ENCODE results near the gene UBC. TPM values are rescaled to one million over a fixed set of nuclear protein-coding genes. Genes with fewer than 3 reads are reported as not detected.

The UBC gene
- total and polyA plus RNA-seq, 9 of the 15 experiments (the other 6 are each of a cell fraction or from before 2014, with no cell fraction given), result 533 to 1,153 (median 813) TPM

- TF ChIP-seq SMC3 (conservative IDR thresholded peaks at IDR 0.05; ENCODE audit: insufficient read depth, low read depth, low read length) (no peak), KAT8 (IDR thresholded peaks at IDR 0.05; ENCODE audit: low read depth) (no peak), ETV5 (CRISPR knock-in tag; IDR thresholded peaks at IDR 0.05; ENCODE audit: low read depth) (no peak; the same call in none of the 2 replicates), ADNP (tag; IDR thresholded peaks at IDR 0.05) (no peak), ATF3 (IDR thresholded peaks at IDR 0.05) (peak; percentile 91), ATF3 (CRISPR knock-in tag; conservative IDR thresholded peaks at IDR 0.05) (peak; percentile 96), NR2C2 (CRISPR knock-in tag; IDR thresholded peaks at IDR 0.05) (no peak; the same call in 1 of the 2 replicates), NR2C2 (tag; IDR thresholded peaks at IDR 0.05) (peak; percentile 85), NR2F6 (CRISPR knock-in tag; IDR thresholded peaks at IDR 0.05) (no peak), ZNF239 (CRISPR knock-in tag; IDR thresholded peaks at IDR 0.05) (no peak; the same call in 1 of the 2 replicates), ZZZ3 (IDR thresholded peaks at IDR 0.05) (no peak), ESRRA (IDR thresholded peaks at IDR 0.05; ENCODE audit: borderline replicate concordance, low read depth) (peak; percentile 85), PYGO2 (tag; IDR thresholded peaks at IDR 0.05) (no peak), POLR3G (IDR thresholded peaks at IDR 0.05; ENCODE audit: extremely low read depth, insufficient read length, insufficient replicate concordance) (no peak), SMARCC2 (IDR thresholded peaks at IDR 0.05; ENCODE audit: low read depth) (no peak; the same call in 1 of the 2 replicates), HMBOX1 (IDR thresholded peaks at IDR 0.05) (no peak), HCFC1 (IDR thresholded peaks at IDR 0.05; ENCODE audit: low read depth, low read length) (peak; percentile 45), ZSCAN32 (CRISPR knock-in tag; IDR thresholded peaks at IDR 0.05) (no peak), TSHZ1 (CRISPR knock-in tag; IDR thresholded peaks at IDR 0.05) (no peak), YBX1 (IDR thresholded peaks at IDR 0.05) (no peak), SPI1 (IDR thresholded peaks at IDR 0.05; ENCODE audit: borderline replicate concordance, low read depth, low read length) (peak; percentile 22; the same call in 1 of the 2 replicates), CGGBP1 (CRISPR knock-in tag; IDR thresholded peaks at IDR 0.05) (peak; percentile 64; the same call in 1 of the 2 replicates)
Observed at GRCh38 chr12:124914392-124915238, at the start of gene UBC (continued).

All from K562 (cell line).